H9 (cell line): ENCODE results near the gene ZKSCAN3. TPM values are rescaled to one million over a fixed set of nuclear protein-coding genes. Genes with fewer than 3 reads are reported as not detected.

Source experiments
- DNase-seq: peaks from one replicate; pipeline ENCODE4 v3.0.0-alpha.2; 2017
- H2AFZ ChIP-seq: one replicate; pipeline ENCODE4 v1.6.1; 2013; ENCODE audit warnings: mild to moderate bottlenecking, low read length, control low read depth, moderate library complexity
- H2AK5ac ChIP-seq: 2 replicates; pipeline ENCODE4 v1.6.1; 2013; ENCODE audit warnings: low read length, control low read depth, mixed read lengths; ENCODE audit not compliant: insufficient read length
- H2BK120ac ChIP-seq: one replicate; pipeline ENCODE4 v1.6.1; 2013; ENCODE audit warnings: low read depth, mild to moderate bottlenecking, low read length, control low read depth, inconsistent platforms; ENCODE audit not compliant: poor library complexity, severe bottlenecking
- H2BK12ac ChIP-seq: 2 replicates; pipeline ENCODE4 v1.6.1; 2013; ENCODE audit warnings: low read length, control low read depth, mixed read lengths, low read depth; ENCODE audit not compliant: insufficient read length
- H2BK15ac ChIP-seq: 2 replicates; pipeline ENCODE4 v1.6.1; 2013; ENCODE audit warnings: low read depth, low read length, control low read depth
- H2BK20ac ChIP-seq: one replicate; pipeline ENCODE4 v1.6.1; 2013; ENCODE audit warnings: low read depth, mild to moderate bottlenecking, low read length, control low read depth, inconsistent platforms; ENCODE audit not compliant: poor library complexity, severe bottlenecking
- H2BK5ac ChIP-seq: 2 replicates; pipeline ENCODE4 v1.6.1; 2013; ENCODE audit warnings: low read length, control low read depth, mixed read lengths; ENCODE audit not compliant: insufficient read length
- H3K14ac ChIP-seq: 2 replicates; pipeline ENCODE4 v1.6.1; 2013; ENCODE audit warnings: low read length, control low read depth; ENCODE audit not compliant: insufficient read depth
- H3K18ac ChIP-seq: 2 replicates; pipeline ENCODE4 v1.6.1; 2013; ENCODE audit warnings: low read depth, mild to moderate bottlenecking, mixed read lengths, low read length, control low read depth; ENCODE audit not compliant: insufficient read length
- H3K23ac ChIP-seq: 2 replicates; pipeline ENCODE4 v1.6.1; 2013; ENCODE audit warnings: low read length, control low read depth, mixed read lengths, low read depth; ENCODE audit not compliant: insufficient read length
- H3K23me2 ChIP-seq: 2 replicates; pipeline ENCODE4 v1.6.1; 2013; ENCODE audit warnings: low read depth, mild to moderate bottlenecking, mixed read lengths, low read length, control low read depth; ENCODE audit not compliant: insufficient read length, poor library complexity, severe bottlenecking
- H3K27ac ChIP-seq: 2 replicates; pipeline ENCODE4 v1.5.1; 2013; ENCODE audit warnings: low read length, control low read depth, mixed read lengths, low read depth; ENCODE audit not compliant: insufficient read length
- H3K27me3 ChIP-seq: 2 replicates; pipeline ENCODE4 v1.6.1; 2013; ENCODE audit warnings: low read length, control low read depth, inconsistent platforms; ENCODE audit not compliant: insufficient read depth
- H3K4ac ChIP-seq: 2 replicates; pipeline ENCODE4 v1.6.1; 2013; ENCODE audit warnings: low read depth, mild to moderate bottlenecking, control low read depth, inconsistent platforms, low read length, moderate library complexity
- H3K4me1 ChIP-seq: 2 replicates; pipeline ENCODE4 v1.6.1; 2013; ENCODE audit warnings: low read length, control low read depth, inconsistent platforms; ENCODE audit not compliant: insufficient read depth
- H3K4me2 ChIP-seq: 2 replicates; pipeline ENCODE4 v1.6.1; 2013; ENCODE audit warnings: low read length, control low read depth, mixed read lengths; ENCODE audit not compliant: insufficient read length, insufficient read depth
- H3K56ac ChIP-seq: 2 replicates; pipeline ENCODE4 v1.6.1; 2013; ENCODE audit warnings: low read depth, mild to moderate bottlenecking, mixed read lengths, low read length, control low read depth; ENCODE audit not compliant: insufficient read length
- H3K79me1 ChIP-seq: 2 replicates; pipeline ENCODE4 v1.6.1; 2013; ENCODE audit warnings: low read depth, mild to moderate bottlenecking, moderate library complexity, low read length, control low read depth, inconsistent platforms; ENCODE audit not compliant: insufficient read depth, poor library complexity, severe bottlenecking
- H3K79me2 ChIP-seq: 2 replicates; pipeline ENCODE4 v1.6.1; 2013; ENCODE audit warnings: low read length, control low read depth, inconsistent platforms; ENCODE audit not compliant: insufficient read depth
- H3K9ac ChIP-seq: 2 replicates; pipeline ENCODE4 v1.6.1; 2013; ENCODE audit warnings: low read length, control low read depth, mixed read lengths; ENCODE audit not compliant: insufficient read length; ENCODE audit errors: extremely low read depth
- H3K9me3 ChIP-seq: one replicate; pipeline ENCODE4 v1.6.1; 2013; ENCODE audit warnings: low read depth, low read length, inconsistent platforms; ENCODE audit not compliant: control insufficient read depth
- H3T11ph ChIP-seq: one replicate; pipeline ENCODE4 v1.6.1; 2013; ENCODE audit warnings: mild to moderate bottlenecking, low read length, control low read depth, inconsistent platforms
- H4K20me1 ChIP-seq: one replicate; pipeline ENCODE4 v1.6.1; 2013; ENCODE audit not compliant: control insufficient read depth, insufficient read length, insufficient read depth
- H4K5ac ChIP-seq: 2 replicates; pipeline ENCODE4 v1.6.1; 2013; ENCODE audit warnings: low read depth, mild to moderate bottlenecking, mixed read lengths, low read length, control low read depth; ENCODE audit not compliant: insufficient read length
- H4K8ac ChIP-seq: replicated peaks from 2 replicates; pipeline ENCODE4 v1.6.1; 2013; ENCODE audit warnings: low read length, control low read depth, mixed read lengths, low read depth; ENCODE audit not compliant: insufficient read length
- H4K91ac ChIP-seq: 2 replicates; pipeline ENCODE4 v1.6.1; 2013; ENCODE audit warnings: low read depth, mild to moderate bottlenecking, moderate library complexity, mixed read lengths, low read length, control low read depth; ENCODE audit not compliant: insufficient read length
- H3K27ac Mint-ChIP-seq, 3 experiments: 2 replicates in 2 of 3; 3 replicates in 1 of 3; pipeline ENCODE4 v1.8.0; 2020 to 2021; ENCODE audit warnings: mixed read lengths in 3 of 3, mild to moderate bottlenecking in 1 of 3, moderate library complexity in 1 of 3
- H3K27me3 Mint-ChIP-seq: 2 replicates; pipeline ENCODE4 v1.8.0; 2021; ENCODE audit warnings: low read depth, mild to moderate bottlenecking, moderate library complexity, mixed read lengths
- H3K36me3 Mint-ChIP-seq, 3 experiments: 2 replicates in 2 of 3; 3 replicates in 1 of 3; pipeline ENCODE4 v1.8.0; 2020 to 2021; ENCODE audit warnings: low read depth in 3 of 3, mixed read lengths in 3 of 3; ENCODE audit not compliant: insufficient read depth in 1 of 3
- H3K4me1 Mint-ChIP-seq, 2 experiments: 2 replicates each; pipeline ENCODE4 v1.8.0; 2020; ENCODE audit warnings: mixed read lengths in 2 of 2
- H3K4me3 Mint-ChIP-seq, 2 experiments: 2 replicates in 1 of 2; 3 replicates in 1 of 2; pipeline ENCODE4 v1.8.0; 2020 to 2021; ENCODE audit warnings: mild to moderate bottlenecking in 2 of 2, mixed read lengths in 2 of 2, moderate library complexity in 1 of 2
- H3K9me3 Mint-ChIP-seq, 2 experiments: 2 replicates in 1 of 2; 3 replicates in 1 of 2; pipeline ENCODE4 v1.8.0; 2020; ENCODE audit warnings: mild to moderate bottlenecking in 2 of 2, mixed read lengths in 2 of 2, moderate library complexity in 1 of 2
- WGBS: extraction: QIAGEN DNeasy Blood & Tissue Kit; methylation state at CpG from one replicate; pipeline ENCODE4 v1.1.7; 2013; ENCODE audit warnings: missing lambda C conversion rate, low lambda C conversion rate, mixed read lengths; ENCODE audit not compliant: insufficient read length; ENCODE audit errors: extremely low coverage; 5-methylcytosine and 5-hydroxymethylcytosine counted together
- total RNA-seq: library from RNA; stranded (reverse); gene quantifications from 2 replicates; pipeline ENCODE4 v1.2.1, GENCODE V29; 2021
- TF ChIP-seq, protein P1 (sequence below): fragments of 200-600 bp; sonication (generic); conservative IDR thresholded peaks from 3 replicates; pipeline ENCODE4 v1.8.0; 2021; ENCODE audit warnings: antibody characterized with exemption, mild to moderate bottlenecking

The ZKSCAN3 gene
- total RNA-seq, 1 experiment from 2014 or later: 8.7 TPM

DNA sequence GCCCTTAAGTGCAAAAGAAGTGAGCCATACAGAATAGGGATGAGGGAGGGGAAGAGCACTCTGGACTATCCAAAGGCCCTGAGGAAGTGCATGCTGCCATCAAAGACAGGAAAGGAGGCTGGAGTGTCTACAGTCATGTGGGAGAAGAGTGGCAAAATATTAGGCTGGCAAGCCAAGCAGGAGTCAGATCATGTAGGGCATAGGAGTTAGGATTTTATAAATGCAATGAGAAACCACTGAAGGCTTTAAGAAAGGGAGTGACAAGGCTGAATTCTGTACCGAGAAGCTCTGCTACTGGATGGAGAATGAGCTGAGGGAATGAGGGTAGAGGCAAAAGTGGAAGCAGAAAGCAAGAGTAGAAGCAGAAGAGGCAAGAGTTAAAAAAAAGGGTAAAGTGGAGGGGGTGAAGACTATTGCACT lies 16.1 kb upstream of the ZKSCAN3 start:
- Histone ChIP-seq H3T11ph (no peak overlapping the region), H3K9me3 (no peaks in the 10 kb centered on the region), H2BK15ac (no peak overlapping the region), H3K56ac (no peak overlapping the region), H3K18ac (no peak overlapping the region), H3K23ac (no peak overlapping the region), H3K23me2 (peaks cover 14% of the 10 kb centered on the region), H4K8ac (no peak overlapping the region), H3K27me3 (no peaks in the 10 kb centered on the region), H3K4ac (no peak overlapping the region), H3K27ac (no peak overlapping the region), H4K91ac (no peak overlapping the region), H3K14ac (no peak overlapping the region), H2BK12ac (no peak overlapping the region), H3K4me1 (no peaks in the 10 kb centered on the region), H3K79me1 (no peaks in the 10 kb centered on the region), H2AFZ (no peak overlapping the region), H4K20me1 (no peaks in the 10 kb centered on the region), H3K9ac (no peak overlapping the region), H4K5ac (no peak overlapping the region), H2BK20ac (no peak overlapping the region), H3K79me2 (no peaks in the 10 kb centered on the region), H2AK5ac (no peak overlapping the region), H2BK5ac (no peak overlapping the region), H2BK120ac (no peak overlapping the region), H3K4me2 (no peak overlapping the region)
- Mint-ChIP-seq H3K27me3 (no peaks in the 10 kb centered on the region), H3K36me3 (peaks cover 9% of the 10 kb centered on the region in 3 experiments), H3K27ac (no peak overlapping the region), H3K4me3 (no peak overlapping the region), H3K4me1 (peaks cover 9 to 11% of the 10 kb centered on the region in 2 experiments; a peak in 3 of 4 replicates), H3K9me3 (peaks cover 6 to 12% of the 10 kb centered on the region in 2 experiments)
- no peak for DNase-seq
- no CpG with 5 or more reads among the region's 1 CpG for WGBS
- TF ChIP-seq, protein P1, sequence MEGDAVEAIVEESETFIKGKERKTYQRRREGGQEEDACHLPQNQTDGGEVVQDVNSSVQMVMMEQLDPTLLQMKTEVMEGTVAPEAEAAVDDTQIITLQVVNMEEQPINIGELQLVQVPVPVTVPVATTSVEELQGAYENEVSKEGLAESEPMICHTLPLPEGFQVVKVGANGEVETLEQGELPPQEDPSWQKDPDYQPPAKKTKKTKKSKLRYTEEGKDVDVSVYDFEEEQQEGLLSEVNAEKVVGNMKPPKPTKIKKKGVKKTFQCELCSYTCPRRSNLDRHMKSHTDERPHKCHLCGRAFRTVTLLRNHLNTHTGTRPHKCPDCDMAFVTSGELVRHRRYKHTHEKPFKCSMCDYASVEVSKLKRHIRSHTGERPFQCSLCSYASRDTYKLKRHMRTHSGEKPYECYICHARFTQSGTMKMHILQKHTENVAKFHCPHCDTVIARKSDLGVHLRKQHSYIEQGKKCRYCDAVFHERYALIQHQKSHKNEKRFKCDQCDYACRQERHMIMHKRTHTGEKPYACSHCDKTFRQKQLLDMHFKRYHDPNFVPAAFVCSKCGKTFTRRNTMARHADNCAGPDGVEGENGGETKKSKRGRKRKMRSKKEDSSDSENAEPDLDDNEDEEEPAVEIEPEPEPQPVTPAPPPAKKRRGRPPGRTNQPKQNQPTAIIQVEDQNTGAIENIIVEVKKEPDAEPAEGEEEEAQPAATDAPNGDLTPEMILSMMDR: no peak
